HL-60/S4 (cell line): ENCODE data around the gene PEX5L.

Source experiments
- in situ Hi-C: fragments of 300-500 bp; cut with MboI; formaldehyde crosslinking; loops from 2 replicates; pipeline ENCODE4 v1.14.3; 2022; ENCODE audit warnings: low sequenced_read_pairs

PEX5L gene

GRCh38 chr3:179958143-179958542, 78.6 kb downstream of the PEX5L start:
- in situ Hi-C loops = no loop called here

DNA sequence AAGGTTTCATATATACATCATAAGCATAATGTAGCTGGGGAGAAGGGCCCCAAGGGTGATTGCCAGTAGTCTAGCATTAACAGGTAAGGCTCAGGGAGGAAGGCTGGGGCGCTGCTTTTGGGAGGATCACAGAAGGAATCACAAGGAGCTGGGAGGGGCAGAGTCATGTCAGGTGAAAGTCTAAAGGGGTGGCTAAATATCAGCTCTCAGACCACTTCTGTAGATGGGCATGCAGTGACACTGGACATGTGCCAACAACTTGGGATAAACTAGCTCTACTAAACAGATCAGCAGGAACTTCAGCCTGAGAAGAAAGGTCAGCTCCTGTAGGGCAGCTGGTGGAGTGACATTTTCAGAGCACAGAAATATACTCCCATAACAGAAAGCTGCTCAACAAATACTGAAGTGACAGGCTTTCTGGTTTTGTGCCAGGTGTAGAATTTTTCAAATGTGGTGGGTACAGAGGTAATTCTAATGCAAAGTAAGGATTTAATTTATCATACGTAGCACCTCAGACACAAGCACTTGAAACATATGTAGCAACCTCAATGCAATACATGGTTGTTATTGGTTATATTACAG, 79.4 kb downstream of the PEX5L start:
- in situ Hi-C loops = no loop called here

- in situ Hi-C loops = no loop called here
Measured at GRCh38 chr3:179956416-179956830, 80.3 kb downstream of the PEX5L start.

- in situ Hi-C loops = no loop called here
Measured at GRCh38 chr3:179955809-179956208, 80.9 kb downstream of the PEX5L start.

DNA sequence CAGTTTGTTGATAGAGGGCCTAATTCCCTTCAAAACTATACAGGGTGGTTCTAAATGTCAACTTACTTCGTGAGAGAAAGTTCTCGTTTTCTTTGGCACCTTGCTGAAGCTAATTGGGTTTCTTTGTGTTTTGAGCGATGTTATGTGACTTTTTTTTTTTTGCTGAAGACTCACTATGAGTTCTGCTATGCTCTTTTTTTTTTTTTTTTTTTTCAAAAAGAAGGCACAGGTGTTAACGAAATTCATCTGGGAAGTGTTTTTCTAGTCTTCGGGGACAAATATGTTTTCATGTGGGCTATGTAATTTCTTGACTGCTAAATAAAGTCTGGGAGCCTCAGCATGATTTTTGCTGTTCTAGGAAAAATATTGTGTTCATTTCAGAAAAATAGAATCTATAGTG, 81.5 kb downstream of the PEX5L start:
- in situ Hi-C loops = no loop called here

- in situ Hi-C loops = no loop called here
Measured at GRCh38 chr3:179953993-179954870, 82.5 kb downstream of the PEX5L start.

DNA sequence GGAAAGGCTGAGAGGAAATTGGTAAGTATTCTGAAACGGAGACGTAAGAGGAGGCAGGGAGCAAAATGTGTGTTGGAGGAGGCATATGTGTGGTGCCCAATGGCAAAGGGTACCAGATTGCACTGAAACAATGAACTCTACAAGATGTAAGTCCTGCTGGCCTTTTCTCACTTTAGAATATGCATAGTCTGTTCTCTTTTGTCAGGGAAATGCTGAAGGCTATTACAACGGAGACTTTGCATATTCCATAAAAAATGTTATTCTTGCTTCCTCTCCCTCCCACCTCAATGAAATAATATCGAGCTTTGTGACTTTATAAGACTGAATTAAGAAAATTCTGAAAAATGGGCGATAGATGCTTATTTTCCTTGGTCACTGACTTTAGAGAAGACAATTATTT, 85.9 kb downstream of the PEX5L start:
- in situ Hi-C loops = no loop called here

GRCh38 chr3:179949869-179950268, 86.9 kb downstream of the PEX5L start:
- in situ Hi-C loops = no loop called here

- in situ Hi-C loops = no loop called here
Measured at GRCh38 chr3:179949412-179949811, 87.3 kb downstream of the PEX5L start.

- in situ Hi-C loops = no loop called here
Measured at GRCh38 chr3:179948740-179949139, 88.0 kb downstream of the PEX5L start.

DNA sequence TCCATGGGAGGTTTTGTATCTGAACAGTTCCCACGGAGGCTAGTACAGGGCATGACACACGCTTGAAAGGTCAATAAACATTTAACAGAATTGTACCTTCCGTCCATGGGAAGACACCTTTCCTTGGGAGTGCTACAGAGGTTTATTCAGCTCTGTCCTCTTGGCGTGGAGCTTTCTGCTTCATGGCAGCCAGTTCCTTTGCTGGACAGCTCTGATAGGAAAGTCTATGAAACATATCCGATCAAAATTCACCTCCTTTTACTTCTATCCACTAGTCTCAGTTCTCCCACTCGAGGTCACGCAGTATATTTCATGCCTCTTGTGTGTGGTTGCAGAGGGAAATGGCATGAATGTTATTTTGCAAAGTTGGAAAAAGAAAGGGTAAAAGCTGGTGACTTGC, 91.2 kb downstream of the PEX5L start:
- in situ Hi-C loops = no loop called here

DNA sequence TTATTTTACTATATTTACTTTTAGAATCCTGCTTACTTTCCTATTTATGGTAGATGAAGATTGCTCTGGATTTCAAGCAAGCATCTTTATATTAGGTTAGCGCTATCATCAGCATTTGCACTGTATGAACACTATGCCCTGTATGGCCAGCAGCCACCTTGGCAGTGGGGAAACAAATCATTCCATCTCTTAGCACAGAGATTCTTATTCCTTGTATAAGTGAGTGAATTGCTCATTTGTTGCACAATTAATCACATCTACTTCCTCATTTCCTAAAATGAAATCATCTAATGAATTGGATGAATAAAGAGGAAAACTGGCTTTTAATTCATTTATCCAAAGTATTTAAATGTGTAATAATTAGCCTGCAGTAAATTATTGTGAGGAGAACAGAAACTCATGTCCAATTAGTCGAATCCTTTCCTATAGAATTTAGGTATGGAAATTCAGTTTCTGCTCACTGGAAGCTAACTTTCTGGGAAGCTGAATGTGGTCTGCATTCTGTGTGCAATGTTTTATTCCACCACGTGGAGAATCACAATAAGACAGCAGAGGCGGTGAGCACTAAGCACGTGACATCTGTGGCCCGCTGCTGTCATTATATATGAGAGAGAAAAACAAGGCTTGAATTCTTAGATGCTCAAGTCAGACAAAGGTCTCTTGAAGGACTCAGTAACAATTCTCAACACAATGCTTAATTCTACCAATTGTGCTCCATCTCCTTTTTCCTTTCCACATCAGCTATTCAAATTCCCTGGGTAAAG, 93.4 kb downstream of the PEX5L start:
- in situ Hi-C loops = no loop called here

DNA sequence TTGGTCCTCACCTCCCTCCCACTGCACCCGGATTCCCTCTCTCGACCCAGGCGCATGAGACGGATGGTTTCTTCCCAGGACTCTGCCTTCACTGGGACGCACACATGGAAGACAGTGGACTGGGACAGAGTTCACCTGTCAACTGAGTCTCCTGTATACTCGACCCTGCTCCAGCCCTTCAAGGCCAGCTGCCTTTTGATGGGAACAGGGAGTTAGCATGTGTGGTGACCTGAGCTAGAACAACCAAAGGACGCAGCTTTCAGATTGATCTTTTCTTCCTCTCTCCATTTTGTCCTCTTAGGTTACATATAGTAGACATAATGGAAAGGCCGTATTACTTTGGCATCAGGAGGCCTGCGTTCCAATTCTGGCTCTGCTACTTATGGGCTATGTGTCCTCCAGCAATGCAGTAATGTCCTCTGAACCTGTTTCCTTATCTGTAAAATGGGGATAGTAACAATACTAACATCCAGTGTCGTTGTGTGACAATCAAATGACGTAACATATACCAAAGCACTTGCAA, 94.1 kb downstream of the PEX5L start:
- in situ Hi-C loops = no loop called here

DNA sequence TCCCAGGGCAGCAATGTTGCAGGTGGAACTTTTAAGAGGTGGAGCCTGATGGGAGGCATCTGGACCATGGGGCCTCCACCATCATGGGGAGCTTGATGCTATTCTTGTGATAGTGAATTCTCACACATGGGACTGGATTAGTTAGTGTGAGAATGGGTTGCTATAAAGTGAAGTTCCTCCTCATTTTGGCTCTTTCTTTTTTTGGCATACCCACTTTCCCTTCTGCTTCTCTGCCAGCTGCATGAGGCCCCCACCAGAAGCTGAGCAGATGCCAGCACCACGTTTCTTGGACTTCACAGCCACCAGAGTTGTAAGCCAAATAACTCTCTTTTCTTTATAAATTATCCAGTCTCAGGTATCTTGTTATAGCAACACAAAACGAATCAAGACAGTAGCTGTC, 101.0 kb downstream of the PEX5L start:
- in situ Hi-C loops = no loop called here

DNA sequence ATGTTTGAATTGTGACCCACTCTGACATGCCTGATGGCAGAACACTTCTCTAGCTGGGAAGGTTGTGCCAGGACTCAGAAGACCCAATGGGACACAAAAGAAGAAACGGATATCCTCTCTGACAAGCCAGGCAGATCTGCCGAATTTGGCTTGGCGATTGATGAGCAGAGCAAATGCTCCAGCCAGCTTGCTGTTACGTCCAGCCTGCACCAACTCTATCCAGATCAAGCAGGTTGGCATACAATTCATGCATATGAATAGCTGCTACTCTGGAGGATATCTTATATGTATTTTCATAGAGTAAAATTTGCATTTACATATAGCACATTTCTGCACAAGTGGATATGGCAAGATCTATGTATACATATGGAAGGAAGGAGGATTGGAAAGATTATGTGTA, 102.8 kb downstream of the PEX5L start:
- in situ Hi-C loops = no loop called here

DNA sequence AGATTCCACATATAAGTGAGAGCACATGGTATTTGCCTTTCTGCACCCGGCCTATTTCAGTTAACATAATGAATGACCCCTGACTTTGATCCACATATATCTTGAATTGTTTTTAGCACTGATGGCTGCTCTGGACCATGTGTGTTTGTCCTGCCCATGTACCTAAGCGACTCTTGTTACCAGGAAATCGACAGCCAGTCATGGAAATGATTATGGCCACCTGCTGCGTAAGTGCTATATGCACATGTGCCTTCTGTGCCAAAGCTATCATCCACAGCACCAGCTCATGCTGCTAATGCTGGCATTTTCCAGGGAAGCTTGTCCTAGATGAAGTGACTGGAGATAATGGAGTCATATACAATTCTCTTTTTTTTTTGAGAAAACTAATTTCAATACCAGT, 103.7 kb downstream of the PEX5L start:
- in situ Hi-C loops = no loop called here

- in situ Hi-C loops = no loop called here
Measured at GRCh38 chr3:179932674-179933073, 104.1 kb downstream of the PEX5L start.

- in situ Hi-C loops = no loop called here
Measured at GRCh38 chr3:179929091-179929529, 107.6 kb downstream of the PEX5L start.

GRCh38 chr3:179927191-179927590, 109.5 kb downstream of the PEX5L start:
- in situ Hi-C loops = no loop called here

- in situ Hi-C loops = no loop called here
Measured at GRCh38 chr3:179921951-179922350, 114.8 kb downstream of the PEX5L start.

DNA sequence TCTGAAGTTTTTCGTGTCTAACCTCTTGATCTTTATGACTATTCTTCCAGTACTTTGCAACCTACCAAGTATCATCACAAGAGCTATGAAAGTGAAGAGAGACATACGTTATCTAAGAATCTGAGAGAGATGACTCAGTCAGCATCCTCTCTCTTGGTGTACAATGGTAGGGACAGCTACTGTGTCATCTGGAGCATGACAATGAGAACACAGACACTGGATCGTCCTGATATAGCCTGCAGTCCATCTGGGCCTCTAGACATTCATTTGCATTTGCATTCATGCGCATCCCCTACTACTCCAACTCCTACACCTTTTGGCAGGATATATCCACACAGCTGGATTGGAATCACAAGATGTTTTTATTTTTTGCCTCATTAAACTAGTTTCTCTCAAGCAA, 115.2 kb downstream of the PEX5L start:
- in situ Hi-C loops = no loop called here
